HFFc6 (cell line): ENCODE measurements around the gene CYTH4. TPM values are rescaled to one million over a fixed set of nuclear protein-coding genes. Genes with fewer than 3 reads are reported as not detected.

Source experiments
- DNase-seq: peaks from one replicate; pipeline ENCODE4 v3.0.0-alpha.2; 2018
- H3K27ac Mint-ChIP-seq: 2 replicates; pipeline ENCODE4 v1.8.0; 2020; ENCODE audit warnings: mild to moderate bottlenecking, mixed read lengths
- H3K27me3 Mint-ChIP-seq: 2 replicates; pipeline ENCODE4 v1.8.0; 2021; ENCODE audit warnings: mild to moderate bottlenecking, moderate library complexity, mixed read lengths; ENCODE audit not compliant: insufficient read depth
- H3K36me3 Mint-ChIP-seq: 2 replicates; pipeline ENCODE4 v1.8.0; 2021; ENCODE audit warnings: low read depth, mixed read lengths
- H3K4me1 Mint-ChIP-seq: 2 replicates; pipeline ENCODE4 v1.8.0; 2020; ENCODE audit warnings: low read depth, mixed read lengths
- H3K4me3 Mint-ChIP-seq: 2 replicates; pipeline ENCODE4 v1.8.0; 2020; ENCODE audit warnings: mild to moderate bottlenecking, moderate library complexity, mixed read lengths
- H3K9me3 Mint-ChIP-seq: 2 replicates; pipeline ENCODE4 v1.8.0; 2020; ENCODE audit warnings: mild to moderate bottlenecking, mixed read lengths
- CTCF ChIP-seq: fragments of 200-600 bp; sonication (generic); IDR thresholded peaks from 2 replicates; pipeline ENCODE4 v1.5.0; 2021; ENCODE audit warnings: antibody characterized with exemption, mild to moderate bottlenecking
- total RNA-seq, 6 experiments: library from RNA; stranded (reverse); fragmentation: NEBNext Ultra II Directional; extraction: Animal tissue kit (Norgen Biotek cat#: 25700); gene quantifications; 2 replicates in 1 of 6; 3 replicates in 5 of 6; pipeline ENCODE4 v1.2.3, GENCODE V29; 2021

CYTH4 gene
- total RNA-seq, 6 experiments from 2014 or later, result 0.28 TPM; not detected in 5

- no peak overlapping the region for H3K27ac Mint-ChIP-seq
- no peak overlapping the region for H3K4me3 Mint-ChIP-seq
- H3K4me1 Mint-ChIP-seq, result peaks cover 49% of the 10 kb centered on the region
- DNase-seq, result no peak
- H3K9me3 Mint-ChIP-seq, result peaks cover 4% of the 10 kb centered on the region; the same call in 1 of the 2 replicates
- H3K27me3 Mint-ChIP-seq, result peaks cover 6% of the 10 kb centered on the region
- no peak for TF ChIP-seq CTCF
- H3K36me3 Mint-ChIP-seq, result peaks cover 4% of the 10 kb centered on the region
Measured at GRCh38 chr22:37310815-37311595, 28.7 kb downstream of the CYTH4 start.

DNA sequence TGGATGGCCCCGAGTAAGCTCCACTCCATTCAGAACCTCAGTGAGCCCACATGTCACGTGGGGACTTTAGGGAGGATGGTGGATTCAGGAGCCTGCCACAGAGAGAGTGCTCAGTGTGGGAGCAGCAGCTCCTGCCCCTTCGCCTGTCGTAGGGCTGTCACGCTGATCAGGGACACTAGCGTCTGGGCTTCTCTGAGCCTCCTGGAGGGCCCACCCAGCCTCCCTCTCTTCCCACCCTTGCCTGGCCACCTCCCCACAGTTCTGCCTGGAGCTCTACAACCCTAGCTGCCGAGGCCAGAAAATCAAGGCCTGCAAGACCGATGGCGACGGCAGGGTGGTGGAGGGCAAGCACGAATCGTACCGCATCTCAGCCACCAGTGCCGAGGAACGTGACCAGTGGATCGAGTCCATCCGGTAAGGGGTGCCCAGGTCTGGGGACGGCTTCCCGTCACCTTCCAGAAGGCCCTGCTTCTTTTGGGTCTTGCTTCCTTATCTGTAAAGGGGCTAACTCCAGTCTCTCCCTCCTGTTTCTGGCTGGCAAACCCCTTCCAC is 29.5 kb downstream of the CYTH4 start:
- H3K4me3 Mint-ChIP-seq, result no peak overlapping the region
- no peak for DNase-seq
- no peak overlapping the region for H3K27ac Mint-ChIP-seq
- no peak for TF ChIP-seq CTCF
- peaks cover 44% of the 10 kb centered on the region for H3K4me1 Mint-ChIP-seq
- peaks cover 6% of the 10 kb centered on the region for H3K27me3 Mint-ChIP-seq
- no peaks in the 10 kb centered on the region for H3K36me3 Mint-ChIP-seq
- H3K9me3 Mint-ChIP-seq, result no peaks in the 10 kb centered on the region

GRCh38 chr22:37312549-37313183 is 30.4 kb downstream of the CYTH4 start:
- H3K4me3 Mint-ChIP-seq, result no peak overlapping the region
- peak; percentile 6; the same call in 1 of the 2 replicates for TF ChIP-seq CTCF
- no peaks in the 10 kb centered on the region for H3K36me3 Mint-ChIP-seq
- H3K27me3 Mint-ChIP-seq, result peaks cover 6% of the 10 kb centered on the region
- DNase-seq, result no peak
- no peak overlapping the region for H3K27ac Mint-ChIP-seq
- peaks cover 44% of the 10 kb centered on the region for H3K4me1 Mint-ChIP-seq
- H3K9me3 Mint-ChIP-seq, result no peaks in the 10 kb centered on the region

GRCh38 chr22:37313376-37314314 is 31.3 kb downstream of the CYTH4 start:
- Mint-ChIP-seq H3K27me3 (peaks cover 4% of the 10 kb centered on the region), H3K27ac (no peak overlapping the region), H3K4me3 (no peak overlapping the region), H3K4me1 (peaks cover 44% of the 10 kb centered on the region), H3K36me3 (no peaks in the 10 kb centered on the region), H3K9me3 (no peaks in the 10 kb centered on the region)
- no peak for DNase-seq
- no peak for TF ChIP-seq CTCF

DNA sequence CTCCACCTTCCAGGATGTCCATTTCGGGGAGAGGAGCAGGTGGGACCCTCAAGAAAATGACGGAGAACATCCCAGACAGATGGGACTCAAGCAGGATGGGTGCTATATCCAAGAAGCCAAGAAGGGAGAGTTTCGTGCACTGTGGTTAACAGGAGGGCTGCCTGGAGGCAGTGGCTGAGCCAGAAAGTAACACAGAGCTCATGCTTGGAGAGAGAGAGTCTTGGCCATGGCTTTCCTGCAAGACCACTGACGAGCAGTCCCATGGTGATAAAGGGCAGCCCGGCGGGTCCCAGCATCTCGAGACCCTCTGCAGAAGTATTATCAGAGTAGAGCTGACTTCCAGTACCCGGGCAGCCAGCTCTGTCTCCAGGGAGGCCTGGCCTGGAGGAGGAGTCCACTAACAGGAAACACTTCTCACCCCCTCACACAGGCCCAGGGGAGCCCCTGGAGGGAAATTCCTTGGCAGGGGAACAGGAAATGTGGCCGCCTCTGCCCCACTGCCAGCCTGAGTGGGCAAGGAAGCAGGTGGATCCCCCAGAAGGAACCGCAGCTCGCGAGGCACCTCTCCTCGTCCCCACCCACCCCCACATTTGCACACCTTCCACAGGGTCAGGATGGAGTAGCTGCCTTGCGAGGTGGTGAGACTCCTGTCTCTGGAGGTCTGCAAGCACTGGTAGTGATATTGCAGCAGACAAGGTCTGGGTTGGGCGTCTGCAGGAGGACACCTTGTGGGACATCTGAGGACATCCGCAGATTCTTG is 32.2 kb downstream of the CYTH4 start:
- Mint-ChIP-seq H3K27me3 (peaks cover 7% of the 10 kb centered on the region), H3K4me3 (no peak overlapping the region), H3K4me1 (peaks cover 39% of the 10 kb centered on the region), H3K36me3 (no peaks in the 10 kb centered on the region), H3K27ac (no peak overlapping the region; the same call in 1 of the 2 replicates), H3K9me3 (no peaks in the 10 kb centered on the region)
- no peak for DNase-seq
- TF ChIP-seq CTCF, result no peak
